TTC549 (cell line): ENCODE measurements around the gene USP36.
A peak's percentile ranks its signal among the peaks of the same experiment; 100 is the strongest.
"Not testable (repeated sequence)": the region's sequence is repeated elsewhere in the genome, so short reads cannot be mapped to it uniquely, and the experiment has no call there.

Source experiments
- FAIRE-seq: peaks from 2 replicates; lab custom pipeline; 2012; peaks lifted over from hg19 to GRCh38; lab: Jason Lieb, UNC

The USP36 gene

GRCh38 chr17:78840780-78841611 is at the start of gene USP36:
USP36 (minus strand) TSS chr17:78840814; CDS start chr17:78836363, 4,451 bp downstream.
- FAIRE-seq: peak; percentile 26

GRCh38 chr17:78890096-78890495 is 49.5 kb upstream of the USP36 start:
- not testable (repeated sequence) for FAIRE-seq

- no peak for FAIRE-seq
Measured at GRCh38 chr17:78889531-78889930, 48.9 kb upstream of the USP36 start.

- no peak for FAIRE-seq
Measured at GRCh38 chr17:78888941-78889518, 48.4 kb upstream of the USP36 start.

- no peak for FAIRE-seq
Measured at GRCh38 chr17:78886954-78887353, 46.3 kb upstream of the USP36 start.

- FAIRE-seq: no peak
Measured at GRCh38 chr17:78885956-78886355, 45.3 kb upstream of the USP36 start.

GRCh38 chr17:78884876-78885667 is 44.5 kb upstream of the USP36 start:
- FAIRE-seq: no peak

- FAIRE-seq: no peak
Measured at GRCh38 chr17:78884148-78884825, 43.7 kb upstream of the USP36 start.

GRCh38 chr17:78883533-78884131 is 43.0 kb upstream of the USP36 start:
- no peak for FAIRE-seq

- no peak for FAIRE-seq
Measured at GRCh38 chr17:78883089-78883532, 42.5 kb upstream of the USP36 start.

GRCh38 chr17:78882540-78883088 is 42.0 kb upstream of the USP36 start:
- FAIRE-seq: no peak

- no peak for FAIRE-seq
Measured at GRCh38 chr17:78879635-78880186, 39.1 kb upstream of the USP36 start.

GRCh38 chr17:78878871-78879527 is 38.4 kb upstream of the USP36 start:
- no peak for FAIRE-seq

GRCh38 chr17:78878261-78878660 is 37.6 kb upstream of the USP36 start:
- FAIRE-seq: no peak

GRCh38 chr17:78876954-78877517 is 36.4 kb upstream of the USP36 start:
- not testable (repeated sequence) for FAIRE-seq

- no peak for FAIRE-seq
Measured at GRCh38 chr17:78876094-78876597, 35.5 kb upstream of the USP36 start.

- no peak for FAIRE-seq
Measured at GRCh38 chr17:78875363-78876093, 34.9 kb upstream of the USP36 start.

- FAIRE-seq: no peak
Measured at GRCh38 chr17:78873519-78874340, 33.1 kb upstream of the USP36 start.

- FAIRE-seq: no peak
Measured at GRCh38 chr17:78872486-78872885, 31.9 kb upstream of the USP36 start.
